Spleen (tissue), 7 donors: ENCODE data around the gene EPHA8.

ENCODE experiments used
- CTCF ChIP-seq, 11 experiments: fragments of 200-600 bp in 7 of 11; fragments of 450-650 bp in 4 of 11; sonication (generic) in 4 of 11; IDR thresholded peaks in 8 of 11; conservative IDR thresholded peaks in 3 of 11; 1 replicate in 7 of 11; 2 replicates in 4 of 11; pipeline versions ENCODE4 v1.4.0 to v1.8.0; 2016 to 2021; ENCODE audit warnings: antibody characterized with exemption in 11 of 11, inconsistent platforms in 4 of 11, mild to moderate bottlenecking in 1 of 11
- POLR2A ChIP-seq, 3 donors: fragments of 450-650 bp; IDR thresholded peaks; one replicate each; pipeline ENCODE4 v1.5.1; 2017; ENCODE audit warnings: antibody characterized with exemption in 3 of 3, mild to moderate bottlenecking in 1 of 3
- donor health status: DM: no; HTN: no; CAD: no; lungs with moderate emphysema.
- donor health status: DM: no; HTN: no; CAD: no.
- donor health status: DM: no; HTN: no; CAD: no.

GRCh38 chr1:22551591-22551990 lies 11.7 kb upstream of the EPHA8 start:
- TF ChIP-seq CTCF (IDR thresholded peaks at IDR 0.05 in 8 of 11, conservative IDR thresholded peaks at IDR 0.05 in 3 of 11): no peak
- TF ChIP-seq POLR2A (IDR thresholded peaks at IDR 0.05): no peak
